K562 (cell line): Measurements from ENCODE around the gene NFATC1. TPM values are rescaled to one million over a fixed set of nuclear protein-coding genes. Genes with fewer than 3 reads are reported as not detected.

ENCODE experiments used
- NCOA6 ChIP-seq: fragments of 450-650 bp; IDR thresholded peaks from 2 replicates; pipeline ENCODE4 v1.6.1; 2017; ENCODE audit warnings: mild to moderate bottlenecking
- POLR2G ChIP-seq: fragments of 200-400 bp; formaldehyde crosslinking; IDR thresholded peaks from 2 replicates; pipeline ENCODE4 v1.6.1; 2017; ENCODE audit warnings: low read depth, mild to moderate bottlenecking, antibody characterized with exemption, low read length, moderate library complexity
- ZFX ChIP-seq: sonication (generic); formaldehyde crosslinking; IDR thresholded peaks from 2 replicates; pipeline ENCODE4 v1.8.0; 2022; ENCODE audit warnings: mild to moderate bottlenecking, missing genetic modification reagents, moderate library complexity
- ZNF780A ChIP-seq: fragments of 250-450 bp; sonication (Bioruptor Pico); IDR thresholded peaks from 2 replicates; pipeline ENCODE4 v1.5.0; 2021; ENCODE audit warnings: mild to moderate bottlenecking
- polyA plus RNA-seq, 8 experiments: library from polyadenylated mRNA; depleted of rRNA in 4 of 8; stranded (reverse) in 5 of 8; unstranded in 3 of 8; fragments of >200 nt; fragmentation: Nextera tagmentation in 2 of 8; fragmentation: Illumina TruSeq in 1 of 8; extraction: Ambion mirVana in 2 of 8; extraction: Trizol in 1 of 8; gene quantifications; 2 replicates each; pipeline versions ENCODE4 v1.2.1 to v1.2.3, GENCODE V29; 2011 to 2014; ENCODE audit warnings: inconsistent platforms in 1 of 8, missing spikeins in 1 of 8
- total RNA-seq, 7 experiments: library from RNA; depleted of rRNA in 6 of 7; stranded (reverse); fragments of >200 nt in 6 of 7; fragmentation: Illumina TruSeq in 2 of 7; extraction: Trizol in 2 of 7; gene quantifications; 2 replicates each; pipeline versions ENCODE4 v1.2.1 to v1.2.3, GENCODE V29; 2011 to 2021; ENCODE audit warnings: low replicate concordance in 1 of 7
- TF ChIP-seq, protein P1 (sequence below): fragments of 450-650 bp; formaldehyde crosslinking; IDR thresholded peaks from 2 replicates; pipeline ENCODE4 v1.4.0; 2022; ENCODE audit warnings: missing genetic modification characterization
- TF ChIP-seq, protein P2 (sequence below): fragments of 250-450 bp; sonication (Bioruptor Pico); IDR thresholded peaks from 2 replicates; pipeline ENCODE4 v1.8.0; 2021; ENCODE audit warnings: mild to moderate bottlenecking, moderate library complexity
- TF ChIP-seq, protein P3 (sequence below): fragments of 450-650 bp; IDR thresholded peaks from 2 replicates; pipeline ENCODE4 v1.6.1; 2016; ENCODE audit warnings: mild to moderate bottlenecking, moderate library complexity
- TF ChIP-seq, protein P4 (sequence below): fragments of 450-650 bp; IDR thresholded peaks from 2 replicates; pipeline ENCODE4 v1.6.1; 2018; ENCODE audit not compliant: partially characterized antibody

NFATC1 gene
- total and polyA plus RNA-seq, 9 of the 15 experiments (the other 6 are each of a cell fraction or from before 2014, with no cell fraction given), result 1.1 to 16.4 (median 2.5) TPM

DNA sequence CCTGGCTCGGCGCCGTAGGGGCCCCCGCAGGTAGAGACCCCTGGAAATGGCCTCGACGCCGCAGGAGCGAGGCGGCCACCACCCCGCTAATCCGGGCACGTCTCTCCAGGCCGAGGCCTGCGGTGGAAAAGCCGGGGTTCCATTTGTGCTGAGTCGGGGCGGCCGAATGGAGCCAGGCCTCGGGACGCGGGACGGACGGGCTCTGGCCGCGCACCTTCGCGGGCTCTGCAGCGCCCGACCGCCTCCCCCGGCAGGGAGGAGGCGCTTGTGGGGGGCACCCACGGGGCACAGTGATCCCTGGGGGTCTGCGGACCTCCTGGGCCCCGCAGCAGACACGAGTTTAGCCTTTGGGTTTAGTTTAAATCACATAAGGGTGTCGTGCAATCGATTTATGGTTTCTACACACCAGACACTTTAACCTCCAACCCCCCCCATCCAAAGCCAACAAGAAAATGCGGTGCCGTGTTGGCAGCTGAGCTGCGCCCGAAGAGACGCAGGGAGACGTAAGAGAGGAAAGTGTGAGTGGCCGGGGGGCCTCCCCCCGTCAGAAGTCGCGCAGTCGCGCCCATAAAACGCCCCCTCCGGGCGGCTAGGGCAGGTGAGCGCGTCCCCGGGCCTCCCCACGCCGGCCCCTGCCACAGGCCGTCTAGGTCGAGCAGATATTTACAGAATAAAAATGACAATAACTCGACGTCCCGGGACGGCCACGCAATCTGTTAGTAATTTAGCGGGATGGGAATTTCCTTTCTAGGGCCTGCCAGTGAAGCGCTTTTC is 1.0 kb upstream of the NFATC1 start (continued):
- TF ChIP-seq, protein P1, sequence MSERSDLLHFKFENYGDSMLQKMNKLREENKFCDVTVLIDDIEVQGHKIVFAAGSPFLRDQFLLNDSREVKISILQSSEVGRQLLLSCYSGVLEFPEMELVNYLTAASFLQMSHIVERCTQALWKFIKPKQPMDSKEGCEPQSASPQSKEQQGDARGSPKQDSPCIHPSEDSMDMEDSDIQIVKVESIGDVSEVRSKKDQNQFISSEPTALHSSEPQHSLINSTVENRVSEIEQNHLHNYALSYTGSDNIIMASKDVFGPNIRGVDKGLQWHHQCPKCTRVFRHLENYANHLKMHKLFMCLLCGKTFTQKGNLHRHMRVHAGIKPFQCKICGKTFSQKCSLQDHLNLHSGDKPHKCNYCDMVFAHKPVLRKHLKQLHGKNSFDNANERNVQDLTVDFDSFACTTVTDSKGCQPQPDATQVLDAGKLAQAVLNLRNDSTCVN (CRISPR knock-in tag), result no peak
- TF ChIP-seq, protein P2, sequence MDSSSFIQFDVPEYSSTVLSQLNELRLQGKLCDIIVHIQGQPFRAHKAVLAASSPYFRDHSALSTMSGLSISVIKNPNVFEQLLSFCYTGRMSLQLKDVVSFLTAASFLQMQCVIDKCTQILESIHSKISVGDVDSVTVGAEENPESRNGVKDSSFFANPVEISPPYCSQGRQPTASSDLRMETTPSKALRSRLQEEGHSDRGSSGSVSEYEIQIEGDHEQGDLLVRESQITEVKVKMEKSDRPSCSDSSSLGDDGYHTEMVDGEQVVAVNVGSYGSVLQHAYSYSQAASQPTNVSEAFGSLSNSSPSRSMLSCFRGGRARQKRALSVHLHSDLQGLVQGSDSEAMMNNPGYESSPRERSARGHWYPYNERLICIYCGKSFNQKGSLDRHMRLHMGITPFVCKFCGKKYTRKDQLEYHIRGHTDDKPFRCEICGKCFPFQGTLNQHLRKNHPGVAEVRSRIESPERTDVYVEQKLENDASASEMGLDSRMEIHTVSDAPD (CRISPR knock-in tag), result no peak
- no peak for TF ChIP-seq ZNF780A
- TF ChIP-seq, protein P3, sequence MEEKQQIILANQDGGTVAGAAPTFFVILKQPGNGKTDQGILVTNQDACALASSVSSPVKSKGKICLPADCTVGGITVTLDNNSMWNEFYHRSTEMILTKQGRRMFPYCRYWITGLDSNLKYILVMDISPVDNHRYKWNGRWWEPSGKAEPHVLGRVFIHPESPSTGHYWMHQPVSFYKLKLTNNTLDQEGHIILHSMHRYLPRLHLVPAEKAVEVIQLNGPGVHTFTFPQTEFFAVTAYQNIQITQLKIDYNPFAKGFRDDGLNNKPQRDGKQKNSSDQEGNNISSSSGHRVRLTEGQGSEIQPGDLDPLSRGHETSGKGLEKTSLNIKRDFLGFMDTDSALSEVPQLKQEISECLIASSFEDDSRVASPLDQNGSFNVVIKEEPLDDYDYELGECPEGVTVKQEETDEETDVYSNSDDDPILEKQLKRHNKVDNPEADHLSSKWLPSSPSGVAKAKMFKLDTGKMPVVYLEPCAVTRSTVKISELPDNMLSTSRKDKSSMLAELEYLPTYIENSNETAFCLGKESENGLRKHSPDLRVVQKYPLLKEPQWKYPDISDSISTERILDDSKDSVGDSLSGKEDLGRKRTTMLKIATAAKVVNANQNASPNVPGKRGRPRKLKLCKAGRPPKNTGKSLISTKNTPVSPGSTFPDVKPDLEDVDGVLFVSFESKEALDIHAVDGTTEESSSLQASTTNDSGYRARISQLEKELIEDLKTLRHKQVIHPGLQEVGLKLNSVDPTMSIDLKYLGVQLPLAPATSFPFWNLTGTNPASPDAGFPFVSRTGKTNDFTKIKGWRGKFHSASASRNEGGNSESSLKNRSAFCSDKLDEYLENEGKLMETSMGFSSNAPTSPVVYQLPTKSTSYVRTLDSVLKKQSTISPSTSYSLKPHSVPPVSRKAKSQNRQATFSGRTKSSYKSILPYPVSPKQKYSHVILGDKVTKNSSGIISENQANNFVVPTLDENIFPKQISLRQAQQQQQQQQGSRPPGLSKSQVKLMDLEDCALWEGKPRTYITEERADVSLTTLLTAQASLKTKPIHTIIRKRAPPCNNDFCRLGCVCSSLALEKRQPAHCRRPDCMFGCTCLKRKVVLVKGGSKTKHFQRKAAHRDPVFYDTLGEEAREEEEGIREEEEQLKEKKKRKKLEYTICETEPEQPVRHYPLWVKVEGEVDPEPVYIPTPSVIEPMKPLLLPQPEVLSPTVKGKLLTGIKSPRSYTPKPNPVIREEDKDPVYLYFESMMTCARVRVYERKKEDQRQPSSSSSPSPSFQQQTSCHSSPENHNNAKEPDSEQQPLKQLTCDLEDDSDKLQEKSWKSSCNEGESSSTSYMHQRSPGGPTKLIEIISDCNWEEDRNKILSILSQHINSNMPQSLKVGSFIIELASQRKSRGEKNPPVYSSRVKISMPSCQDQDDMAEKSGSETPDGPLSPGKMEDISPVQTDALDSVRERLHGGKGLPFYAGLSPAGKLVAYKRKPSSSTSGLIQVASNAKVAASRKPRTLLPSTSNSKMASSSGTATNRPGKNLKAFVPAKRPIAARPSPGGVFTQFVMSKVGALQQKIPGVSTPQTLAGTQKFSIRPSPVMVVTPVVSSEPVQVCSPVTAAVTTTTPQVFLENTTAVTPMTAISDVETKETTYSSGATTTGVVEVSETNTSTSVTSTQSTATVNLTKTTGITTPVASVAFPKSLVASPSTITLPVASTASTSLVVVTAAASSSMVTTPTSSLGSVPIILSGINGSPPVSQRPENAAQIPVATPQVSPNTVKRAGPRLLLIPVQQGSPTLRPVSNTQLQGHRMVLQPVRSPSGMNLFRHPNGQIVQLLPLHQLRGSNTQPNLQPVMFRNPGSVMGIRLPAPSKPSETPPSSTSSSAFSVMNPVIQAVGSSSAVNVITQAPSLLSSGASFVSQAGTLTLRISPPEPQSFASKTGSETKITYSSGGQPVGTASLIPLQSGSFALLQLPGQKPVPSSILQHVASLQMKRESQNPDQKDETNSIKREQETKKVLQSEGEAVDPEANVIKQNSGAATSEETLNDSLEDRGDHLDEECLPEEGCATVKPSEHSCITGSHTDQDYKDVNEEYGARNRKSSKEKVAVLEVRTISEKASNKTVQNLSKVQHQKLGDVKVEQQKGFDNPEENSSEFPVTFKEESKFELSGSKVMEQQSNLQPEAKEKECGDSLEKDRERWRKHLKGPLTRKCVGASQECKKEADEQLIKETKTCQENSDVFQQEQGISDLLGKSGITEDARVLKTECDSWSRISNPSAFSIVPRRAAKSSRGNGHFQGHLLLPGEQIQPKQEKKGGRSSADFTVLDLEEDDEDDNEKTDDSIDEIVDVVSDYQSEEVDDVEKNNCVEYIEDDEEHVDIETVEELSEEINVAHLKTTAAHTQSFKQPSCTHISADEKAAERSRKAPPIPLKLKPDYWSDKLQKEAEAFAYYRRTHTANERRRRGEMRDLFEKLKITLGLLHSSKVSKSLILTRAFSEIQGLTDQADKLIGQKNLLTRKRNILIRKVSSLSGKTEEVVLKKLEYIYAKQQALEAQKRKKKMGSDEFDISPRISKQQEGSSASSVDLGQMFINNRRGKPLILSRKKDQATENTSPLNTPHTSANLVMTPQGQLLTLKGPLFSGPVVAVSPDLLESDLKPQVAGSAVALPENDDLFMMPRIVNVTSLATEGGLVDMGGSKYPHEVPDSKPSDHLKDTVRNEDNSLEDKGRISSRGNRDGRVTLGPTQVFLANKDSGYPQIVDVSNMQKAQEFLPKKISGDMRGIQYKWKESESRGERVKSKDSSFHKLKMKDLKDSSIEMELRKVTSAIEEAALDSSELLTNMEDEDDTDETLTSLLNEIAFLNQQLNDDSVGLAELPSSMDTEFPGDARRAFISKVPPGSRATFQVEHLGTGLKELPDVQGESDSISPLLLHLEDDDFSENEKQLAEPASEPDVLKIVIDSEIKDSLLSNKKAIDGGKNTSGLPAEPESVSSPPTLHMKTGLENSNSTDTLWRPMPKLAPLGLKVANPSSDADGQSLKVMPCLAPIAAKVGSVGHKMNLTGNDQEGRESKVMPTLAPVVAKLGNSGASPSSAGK, result peak; percentile 58; the same call in 1 of the 2 replicates
- TF ChIP-seq ZFX, result peak; percentile 69
- TF ChIP-seq, protein P4, sequence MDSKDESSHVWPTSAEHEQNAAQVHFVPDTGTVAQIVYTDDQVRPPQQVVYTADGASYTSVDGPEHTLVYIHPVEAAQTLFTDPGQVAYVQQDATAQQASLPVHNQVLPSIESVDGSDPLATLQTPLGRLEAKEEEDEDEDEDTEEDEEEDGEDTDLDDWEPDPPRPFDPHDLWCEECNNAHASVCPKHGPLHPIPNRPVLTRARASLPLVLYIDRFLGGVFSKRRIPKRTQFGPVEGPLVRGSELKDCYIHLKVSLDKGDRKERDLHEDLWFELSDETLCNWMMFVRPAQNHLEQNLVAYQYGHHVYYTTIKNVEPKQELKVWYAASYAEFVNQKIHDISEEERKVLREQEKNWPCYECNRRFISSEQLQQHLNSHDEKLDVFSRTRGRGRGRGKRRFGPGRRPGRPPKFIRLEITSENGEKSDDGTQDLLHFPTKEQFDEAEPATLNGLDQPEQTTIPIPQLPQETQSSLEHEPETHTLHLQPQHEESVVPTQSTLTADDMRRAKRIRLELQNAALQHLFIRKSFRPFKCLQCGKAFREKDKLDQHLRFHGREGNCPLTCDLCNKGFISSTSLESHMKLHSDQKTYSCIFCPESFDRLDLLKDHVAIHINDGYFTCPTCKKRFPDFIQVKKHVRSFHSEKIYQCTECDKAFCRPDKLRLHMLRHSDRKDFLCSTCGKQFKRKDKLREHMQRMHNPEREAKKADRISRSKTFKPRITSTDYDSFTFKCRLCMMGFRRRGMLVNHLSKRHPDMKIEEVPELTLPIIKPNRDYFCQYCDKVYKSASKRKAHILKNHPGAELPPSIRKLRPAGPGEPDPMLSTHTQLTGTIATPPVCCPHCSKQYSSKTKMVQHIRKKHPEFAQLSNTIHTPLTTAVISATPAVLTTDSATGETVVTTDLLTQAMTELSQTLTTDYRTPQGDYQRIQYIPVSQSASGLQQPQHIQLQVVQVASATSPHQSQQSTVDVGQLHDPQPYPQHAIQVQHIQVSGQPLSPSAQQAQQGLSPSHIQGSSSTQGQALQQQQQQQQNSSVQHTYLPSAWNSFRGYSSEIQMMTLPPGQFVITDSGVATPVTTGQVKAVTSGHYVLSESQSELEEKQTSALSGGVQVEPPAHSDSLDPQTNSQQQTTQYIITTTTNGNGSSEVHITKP, result peak; percentile 43
- TF ChIP-seq POLR2G, result peak; percentile 68
- peak; percentile 49; the same call in 1 of the 2 replicates for TF ChIP-seq NCOA6
